HG03571 (cell line): ENCODE results near the gene NDRG2.

ENCODE experiments used
- ATAC-seq: cut with Tn5 transposase; IDR thresholded peaks from one replicate; pipeline ENCODE4 v1.9.1; 2021; ENCODE audit not compliant: unreplicated experiment

Gene NDRG2

DNA sequence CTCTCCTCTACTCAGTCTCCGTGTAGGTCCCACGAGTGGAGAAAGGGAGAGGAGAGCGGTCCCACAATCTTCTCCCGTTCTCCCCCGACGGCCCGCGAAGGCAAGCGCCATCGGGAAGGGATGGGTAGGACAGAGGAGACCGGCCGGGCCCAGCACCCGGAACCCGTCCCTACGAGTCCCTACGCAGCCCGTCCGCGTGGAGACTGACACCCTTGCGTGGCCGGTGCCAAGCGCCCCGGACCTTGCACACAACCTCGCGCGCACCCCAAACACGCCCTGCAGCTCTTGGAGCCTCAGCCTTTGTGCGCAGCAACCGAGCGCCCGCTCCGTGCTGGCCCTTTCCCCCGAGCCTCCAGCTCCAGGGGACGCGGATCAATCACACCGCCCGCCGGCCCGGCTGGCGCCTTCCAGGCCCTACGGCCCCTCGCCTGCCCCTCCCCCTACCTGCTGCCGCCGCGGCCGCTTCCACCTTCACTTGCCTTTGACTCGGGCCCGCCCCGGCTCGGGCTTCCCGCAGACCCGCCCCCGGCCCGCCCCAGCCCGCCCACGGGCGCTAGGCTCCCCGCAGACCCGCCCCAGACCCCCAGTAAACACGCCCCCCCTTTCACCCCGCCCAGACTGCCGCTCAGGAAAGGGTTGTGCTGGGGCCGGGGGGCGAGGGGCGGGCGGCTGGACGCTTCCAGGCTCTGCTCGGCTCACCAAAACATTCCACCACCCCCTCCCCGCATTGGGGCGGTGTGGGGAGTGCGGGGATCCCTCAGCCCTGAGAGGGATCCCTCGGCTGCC is at the start of gene NDRG2:
TSS of gene NDRG2 (minus strand) at position 477 of the 786 bp plus-strand sequence. CDS start 1,746 bp downstream, outside the sequence.
- no peak for ATAC-seq

DNA sequence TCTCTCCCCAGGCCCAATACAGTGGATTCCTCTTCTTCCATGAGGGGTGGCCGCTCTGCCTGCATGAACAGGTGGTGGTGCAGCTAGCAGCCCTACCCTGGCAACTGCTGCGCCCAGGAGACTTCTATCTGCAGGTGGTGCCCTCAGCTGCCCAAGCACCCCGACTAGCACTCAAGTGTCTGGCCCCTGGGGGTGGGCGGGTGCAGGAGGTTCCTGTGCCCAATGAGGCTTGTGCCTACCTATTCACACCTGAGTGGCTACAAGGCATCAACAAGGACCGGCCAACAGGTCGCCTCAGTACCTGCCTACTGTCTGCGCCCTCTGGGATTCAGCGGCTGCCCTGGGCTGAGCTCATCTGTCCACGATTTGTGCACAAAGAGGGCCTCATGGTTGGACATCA is 49.1 kb upstream of the NDRG2 start:
- no peak for ATAC-seq

GRCh38 chr14:21072781-21073339 is 48.0 kb upstream of the NDRG2 start:
- no peak for ATAC-seq

GRCh38 chr14:21072031-21072473 is 47.2 kb upstream of the NDRG2 start:
- no peak for ATAC-seq

GRCh38 chr14:21071225-21072030 is 46.6 kb upstream of the NDRG2 start:
- ATAC-seq = peak; percentile 69

DNA sequence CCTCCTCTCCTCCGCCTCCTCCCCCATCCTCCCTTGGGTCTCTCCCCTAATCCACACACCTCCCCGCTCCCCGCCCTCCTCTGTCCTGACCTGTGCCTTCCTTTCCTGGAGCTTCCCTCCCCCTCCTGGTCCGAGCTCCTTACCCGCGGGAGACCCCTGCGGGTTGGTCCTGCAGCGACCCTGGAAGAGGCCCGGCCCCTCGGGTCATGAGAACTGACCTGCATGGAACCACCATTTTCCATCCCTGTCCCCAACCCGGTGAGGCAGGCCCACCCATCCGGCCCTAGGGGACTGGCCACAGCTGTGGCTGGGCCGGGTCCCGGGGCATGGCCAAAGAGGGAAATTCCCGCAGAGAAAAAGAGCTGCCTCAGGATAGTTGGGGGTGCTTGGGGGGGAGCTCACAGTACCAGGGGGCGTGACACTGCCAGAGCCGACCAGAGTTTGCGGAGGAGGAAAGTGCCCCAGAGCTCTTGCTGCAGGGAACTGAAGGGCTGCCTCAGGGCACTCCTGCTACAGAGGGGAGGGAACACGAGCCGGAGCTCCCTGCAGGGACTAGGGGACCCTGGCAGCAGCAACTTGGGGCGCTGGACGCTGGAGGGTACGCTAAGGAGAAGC is 45.9 kb upstream of the NDRG2 start:
- no peak for ATAC-seq

DNA sequence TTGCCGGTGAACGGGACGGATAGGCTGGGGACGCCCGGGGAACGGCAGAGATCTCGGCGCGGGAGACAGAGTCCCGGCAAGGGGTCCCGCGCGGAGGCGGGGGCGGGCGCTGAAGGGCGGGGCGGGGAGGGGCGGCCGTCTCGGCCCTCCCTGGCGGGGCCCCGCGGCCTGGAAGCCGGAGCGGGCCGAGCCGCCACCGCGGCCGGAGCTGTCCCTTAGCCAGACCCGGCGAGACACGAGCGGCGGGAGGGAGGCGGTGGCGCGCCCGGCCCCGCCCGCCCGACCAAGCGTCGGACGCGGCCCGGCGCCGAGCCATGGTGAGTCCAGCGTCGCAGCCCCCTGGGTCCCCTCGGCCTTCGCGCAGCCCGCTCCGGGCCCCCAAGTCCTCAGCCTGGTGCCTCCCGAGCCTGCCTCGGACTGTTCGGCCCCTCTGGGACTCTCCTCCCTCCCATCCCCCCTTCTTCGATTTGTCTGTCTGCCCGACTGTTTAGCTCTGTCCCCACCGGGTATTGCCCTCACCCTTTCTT is 45.3 kb upstream of the NDRG2 start, which contains the start of gene ARHGEF40:
TSS of gene ARHGEF40 (plus strand) at position 222 of the 527 bp plus-strand sequence. CDS start at position 315, 93 bp downstream.
- no peak for ATAC-seq

- ATAC-seq = no peak
These were observed 44.7 kb upstream of the NDRG2 start for GRCh38 chr14:21069388-21070082.

GRCh38 chr14:21068521-21069387 is 43.9 kb upstream of the NDRG2 start:
- no peak for ATAC-seq

DNA sequence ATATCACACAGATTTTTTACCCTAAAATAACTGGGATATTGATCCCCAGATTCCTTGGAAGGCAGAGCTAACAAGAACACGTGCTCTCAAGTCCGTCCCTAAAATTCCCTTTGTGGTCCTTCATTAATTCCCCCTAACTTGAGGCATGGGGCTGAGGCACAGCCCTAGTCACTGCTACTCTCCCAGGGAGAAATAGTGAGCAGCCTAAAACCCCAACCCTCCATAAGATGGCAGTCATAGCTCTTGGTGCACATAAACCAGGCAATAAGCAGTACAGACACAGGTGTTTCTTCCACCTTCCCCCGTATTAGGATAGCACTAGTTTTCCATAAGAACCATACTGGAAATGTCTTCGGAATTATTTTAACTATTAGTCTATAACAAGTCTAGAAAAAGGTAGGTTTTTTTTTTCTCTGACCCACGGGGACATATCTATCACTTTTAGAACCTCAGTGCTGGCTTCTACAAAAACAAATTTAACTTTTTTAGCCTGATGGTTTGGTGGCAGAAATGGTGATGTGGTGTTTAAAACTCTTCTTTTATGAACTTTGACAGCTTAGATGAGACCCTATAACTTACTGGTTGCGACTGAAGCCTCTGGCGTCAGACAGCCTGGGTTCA is 42.1 kb upstream of the NDRG2 start:
- no peak for ATAC-seq

- no peak for ATAC-seq
These were observed 38.6 kb upstream of the NDRG2 start for GRCh38 chr14:21063479-21063878.

GRCh38 chr14:21061347-21061668 is 36.4 kb upstream of the NDRG2 start:
- ATAC-seq = no peak

GRCh38 chr14:21060614-21061346 is 35.9 kb upstream of the NDRG2 start:
- ATAC-seq = no peak

DNA sequence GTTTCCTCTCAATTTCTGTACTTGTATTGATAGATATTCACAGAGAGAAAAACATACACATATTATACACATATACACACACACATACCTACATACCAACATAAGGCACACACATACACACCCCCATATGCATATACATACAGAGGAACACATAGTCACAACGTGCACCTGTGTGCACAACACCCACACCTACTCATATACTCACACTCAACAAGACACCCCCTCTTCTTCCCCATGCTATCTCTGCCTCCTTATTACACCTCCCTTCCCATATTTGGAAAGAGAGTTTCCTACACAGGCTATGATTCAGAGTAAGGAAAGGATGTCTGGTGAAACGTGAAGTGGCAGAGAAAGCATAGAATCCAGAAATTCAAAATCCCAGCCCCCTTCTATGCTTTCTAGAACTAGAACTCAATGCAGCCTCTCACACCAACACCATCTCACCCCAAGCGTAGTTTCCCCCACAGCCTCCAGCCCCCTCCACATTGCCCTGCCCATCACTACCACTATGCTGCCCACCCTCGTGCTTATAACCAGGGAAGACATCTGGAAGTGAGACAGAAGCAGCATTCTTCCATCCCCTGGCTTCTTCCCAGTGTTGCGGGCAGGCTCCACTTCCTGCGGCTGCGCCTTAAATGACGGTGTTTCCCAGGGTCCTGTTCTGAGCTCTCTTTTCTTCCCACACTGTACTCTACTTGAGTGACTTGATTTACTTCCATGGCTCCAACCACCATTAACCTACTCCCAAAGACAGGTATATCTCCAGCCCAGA is 35.2 kb upstream of the NDRG2 start:
- ATAC-seq = no peak

GRCh38 chr14:21058903-21059302 is 34.0 kb upstream of the NDRG2 start:
- no peak for ATAC-seq

DNA sequence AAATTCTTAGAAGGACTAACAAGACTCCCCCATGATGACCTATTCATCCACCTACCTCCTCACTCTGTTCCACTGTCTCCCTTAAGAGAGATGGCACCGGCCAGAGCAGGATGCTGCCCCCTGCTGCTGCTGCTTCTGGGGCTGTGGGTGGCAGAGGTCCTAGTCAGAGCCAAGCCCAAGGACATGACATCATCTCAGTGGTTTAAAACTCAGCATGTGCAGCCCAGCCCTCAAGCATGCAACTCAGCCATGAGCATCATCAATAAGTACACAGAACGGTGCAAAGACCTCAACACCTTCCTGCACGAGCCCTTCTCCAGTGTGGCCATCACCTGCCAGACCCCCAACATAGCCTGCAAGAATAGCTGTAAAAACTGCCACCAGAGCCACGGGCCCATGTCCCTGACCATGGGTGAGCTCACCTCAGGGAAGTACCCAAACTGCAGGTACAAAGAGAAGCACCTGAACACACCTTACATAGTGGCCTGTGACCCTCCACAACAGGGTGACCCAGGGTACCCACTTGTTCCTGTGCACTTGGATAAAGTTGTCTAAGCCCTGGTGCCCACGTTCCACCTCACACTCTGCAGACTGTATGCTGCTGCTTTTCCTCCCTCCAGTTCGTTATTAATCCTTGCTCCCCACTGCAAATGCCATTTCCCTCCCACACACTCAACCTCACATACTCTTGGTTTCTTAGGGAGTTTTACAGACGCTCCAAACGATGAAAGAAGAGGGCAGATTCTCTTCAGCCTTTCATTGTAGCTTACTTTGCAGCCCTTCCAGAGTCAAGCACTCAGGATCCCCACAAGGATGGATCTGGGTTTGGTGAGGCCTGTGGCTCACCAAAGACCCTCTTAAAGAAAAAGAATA is 33.2 kb upstream of the NDRG2 start, which contains the start of gene RNASE8:
TSS of gene RNASE8 (plus strand) at position 20 of the 873 bp plus-strand sequence. CDS start at position 91, 71 bp downstream.
- ATAC-seq = no peak
